Cerebellar nuclear complex (tissue), 1 donor: Measurements from ENCODE around the gene TFDP2.
"Not testable (repeated sequence)": the region's sequence is repeated elsewhere in the genome, so short reads cannot be mapped to it uniquely, and the experiment has no call there.

Experiments used
- DNase-seq, 2 experiments: peaks; one replicate each; lab custom pipeline; 2025; lab: John Stamatoyannopoulos, UW

Gene TFDP2

DNA sequence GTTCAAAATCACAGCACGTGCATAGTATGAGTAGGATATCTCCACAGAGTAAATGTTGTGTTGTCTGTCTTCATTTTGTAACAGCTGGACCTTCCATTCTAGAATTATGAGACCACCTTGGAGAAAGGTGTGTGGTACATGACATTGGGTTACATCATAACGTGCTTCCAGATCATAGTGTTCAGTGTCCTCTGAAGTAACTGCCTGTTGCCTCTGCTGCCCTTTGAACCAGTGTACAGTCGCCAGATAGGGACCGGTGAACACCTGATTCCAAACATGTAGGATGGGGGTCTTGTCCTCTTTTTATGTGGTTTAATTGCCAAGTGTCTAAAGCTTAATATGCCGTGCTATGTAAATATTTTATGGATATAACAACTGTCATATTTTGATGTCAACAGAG lies 223.7 kb downstream of the TFDP2 start:
- not testable (repeated sequence) for DNase-seq

DNA sequence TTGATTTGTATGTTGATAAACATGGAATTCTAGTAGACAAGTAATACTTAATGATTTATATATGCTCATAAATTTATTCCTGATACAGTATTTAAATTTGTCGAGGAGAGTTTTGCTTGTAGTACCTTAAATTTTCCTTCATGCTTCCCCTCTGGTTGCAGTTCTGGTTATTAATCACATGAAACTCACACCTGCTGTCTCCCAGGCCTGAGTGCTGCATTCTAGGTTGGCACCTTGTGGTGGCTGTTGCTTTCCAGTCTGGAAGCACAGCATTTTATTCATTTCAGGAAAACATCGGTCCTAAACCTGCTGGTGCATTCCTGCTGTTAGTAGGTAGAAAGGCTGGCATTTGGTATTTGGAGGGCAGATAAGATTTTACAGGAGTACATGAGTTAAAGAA lies 228.0 kb downstream of the TFDP2 start:
- no peak for DNase-seq

DNA sequence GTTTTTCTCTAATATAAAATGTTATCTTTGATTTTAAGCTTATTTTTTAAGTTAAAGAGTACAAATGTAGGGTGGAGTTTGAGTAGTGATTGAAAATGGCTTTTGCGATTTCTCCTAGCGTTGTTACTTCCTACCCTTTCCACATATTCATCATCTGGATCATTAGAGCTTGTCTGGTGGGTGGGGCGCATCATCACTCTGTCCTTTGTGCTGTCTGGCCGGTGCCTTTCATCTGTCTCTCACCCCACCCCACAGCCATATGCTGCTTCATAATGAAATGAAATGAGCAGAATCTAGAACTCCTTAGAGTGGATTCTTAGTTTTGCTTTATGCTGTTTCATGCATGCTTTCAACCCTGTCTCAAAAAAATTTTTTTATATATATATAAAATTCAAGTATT lies 228.6 kb downstream of the TFDP2 start:
- no peak for DNase-seq

GRCh38 chr3:141915766-141916165 lies 233.6 kb downstream of the TFDP2 start:
- DNase-seq: no peak

DNA sequence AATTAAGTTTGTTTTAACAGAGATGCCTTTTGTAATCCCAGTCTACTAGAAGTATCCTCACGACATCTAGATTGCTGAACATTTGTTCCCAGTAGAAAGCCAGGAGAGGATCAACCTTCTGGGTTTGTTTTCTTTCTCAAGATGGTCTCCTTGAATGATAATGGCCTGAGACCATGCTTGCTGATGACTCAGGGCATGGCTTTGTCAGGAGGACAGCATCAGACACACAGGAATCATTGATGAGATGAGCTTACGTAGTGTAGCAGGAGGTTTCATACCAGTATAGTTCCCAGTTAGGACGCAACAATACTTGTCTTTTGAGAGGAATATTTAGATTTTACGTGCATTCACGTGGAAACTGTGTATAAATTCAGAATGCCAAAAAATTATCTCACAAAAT lies 234.3 kb downstream of the TFDP2 start:
- DNase-seq: no peak

DNA sequence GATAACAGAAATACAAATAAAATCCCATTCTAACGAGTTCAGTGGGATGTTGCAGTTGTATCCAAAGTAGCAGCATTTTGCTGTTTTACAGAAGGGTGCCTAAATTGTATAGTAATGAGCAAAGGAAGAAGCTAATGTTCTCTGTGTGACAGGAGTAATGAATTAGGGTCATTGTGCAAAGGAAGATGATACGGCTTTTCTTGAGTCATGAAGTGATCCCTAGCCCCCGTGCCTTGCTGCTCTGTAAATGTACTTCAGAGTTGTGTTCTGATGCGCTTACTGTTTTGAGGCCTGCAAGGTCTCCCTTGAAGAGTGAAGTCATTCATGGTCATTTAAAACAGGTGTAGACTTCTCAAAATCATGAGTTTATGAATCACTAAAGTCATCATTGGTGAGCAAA lies 235.0 kb downstream of the TFDP2 start:
- no peak for DNase-seq

DNA sequence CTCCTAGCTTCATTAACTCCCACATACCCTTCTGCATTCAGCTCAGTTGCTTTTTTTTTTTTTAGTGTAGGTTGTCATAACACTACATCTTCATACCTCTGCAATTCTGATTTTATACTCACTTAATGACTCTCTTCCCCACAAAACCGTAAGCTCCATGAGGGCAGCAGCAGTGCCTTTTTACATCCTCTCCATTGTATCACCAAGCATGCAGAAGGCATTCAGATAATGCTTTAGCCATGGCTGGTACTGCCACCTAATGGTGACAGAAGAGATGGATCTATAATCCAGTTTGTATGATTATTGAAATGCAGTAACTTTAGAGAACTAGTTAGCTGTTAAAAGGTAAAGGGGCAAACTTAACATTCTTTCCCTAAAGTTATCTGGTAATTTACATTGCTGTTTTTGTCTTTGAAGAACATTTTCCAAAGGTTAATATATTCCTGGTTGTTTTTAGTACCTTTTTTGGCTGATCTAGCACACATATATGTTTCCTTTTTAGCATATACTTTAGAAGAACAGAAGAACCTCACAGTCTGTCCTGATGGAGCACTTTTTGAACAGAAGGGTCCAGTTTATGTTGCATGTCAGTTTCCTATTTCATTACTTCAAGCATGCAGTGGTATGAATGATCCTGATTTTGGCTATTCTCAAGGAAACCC lies 236.1 kb downstream of the TFDP2 start:
- DNase-seq: no peak

- not testable (repeated sequence) for DNase-seq
These were observed 239.4 kb downstream of the TFDP2 start for GRCh38 chr3:141909986-141910385.

DNA sequence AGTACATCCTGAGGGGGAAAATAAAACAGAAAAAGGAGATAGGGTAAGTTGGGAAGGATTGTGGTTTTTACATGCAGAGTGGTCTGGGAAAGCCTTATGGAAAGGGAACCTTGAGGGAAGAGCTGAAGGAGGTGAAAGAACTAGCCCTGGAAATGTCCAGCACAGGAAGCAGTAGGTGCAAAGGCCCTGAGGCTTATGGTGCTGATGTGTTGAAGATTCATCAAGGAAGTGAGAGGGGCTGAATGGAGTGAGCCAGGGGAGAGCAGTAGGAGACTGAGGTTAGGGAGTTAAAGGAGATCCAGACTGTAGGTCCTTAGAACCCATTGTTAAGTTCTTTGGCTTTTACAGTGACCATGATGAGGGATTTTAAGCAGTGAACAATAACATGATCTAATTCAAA lies 239.9 kb downstream of the TFDP2 start:
- DNase-seq: no peak

DNA sequence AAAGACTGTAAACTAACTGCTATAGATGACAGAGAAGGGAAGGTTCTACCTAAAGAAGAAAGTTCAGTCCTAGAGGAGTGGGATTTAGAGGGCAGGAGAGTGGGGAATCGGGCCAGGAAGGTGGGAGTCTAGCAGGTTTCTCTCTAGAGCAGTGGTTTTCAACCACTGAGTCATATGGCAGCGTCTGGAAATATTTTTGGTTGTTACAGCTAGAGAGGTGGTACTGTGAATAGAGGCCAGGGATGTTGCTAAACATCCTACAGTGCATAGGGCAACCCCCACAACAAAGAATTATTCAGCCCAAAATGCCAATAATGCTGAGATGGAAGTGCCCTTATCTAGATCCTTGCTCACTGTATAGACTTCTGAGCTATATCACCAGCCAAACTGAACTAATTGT lies 244.2 kb downstream of the TFDP2 start:
- no peak for DNase-seq

- DNase-seq: no peak
These were observed 245.1 kb downstream of the TFDP2 start for GRCh38 chr3:141904203-141904602.

DNA sequence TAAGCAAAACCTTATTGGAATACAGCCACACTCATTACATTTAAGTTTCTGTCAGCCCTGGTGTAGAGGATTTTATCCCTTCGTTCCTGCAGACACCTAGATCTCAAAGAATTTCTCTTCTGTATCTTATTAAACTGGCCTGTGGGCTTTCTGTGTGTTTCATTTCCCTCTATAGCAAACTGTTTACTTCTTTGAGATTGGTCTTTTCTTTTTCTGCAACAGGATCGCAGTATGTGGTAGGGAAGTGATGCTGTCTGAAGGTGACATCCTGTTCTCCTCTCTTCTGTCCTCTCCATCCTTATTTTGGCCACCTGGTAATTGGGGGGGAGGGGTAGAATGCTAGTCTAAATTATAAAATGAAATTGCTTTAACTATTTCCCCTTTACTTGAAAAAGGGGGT lies 247.4 kb downstream of the TFDP2 start:
- no peak for DNase-seq

- no peak for DNase-seq
These were observed 249.0 kb downstream of the TFDP2 start for GRCh38 chr3:141900343-141900742.

GRCh38 chr3:141898908-141899307 lies 250.4 kb downstream of the TFDP2 start:
- DNase-seq: no peak

DNA sequence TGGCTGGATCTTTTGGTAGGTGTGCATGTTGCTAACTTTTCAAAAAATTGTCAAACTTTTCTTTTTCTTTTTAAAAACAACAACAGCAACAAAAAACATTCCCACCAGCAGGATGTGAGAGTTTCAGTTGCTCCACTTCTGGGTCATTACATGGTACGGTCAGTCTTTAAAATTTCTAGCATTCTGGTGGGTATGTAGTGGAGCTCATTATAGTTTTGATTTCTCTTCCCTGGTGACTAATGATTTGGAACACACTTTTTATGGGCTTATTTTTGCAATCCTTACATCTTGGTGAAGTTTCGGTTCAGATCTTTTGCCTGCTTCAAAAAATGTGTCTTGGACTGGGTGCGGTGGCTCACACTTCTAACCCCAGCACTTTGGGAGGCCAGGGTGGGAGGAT lies 253.6 kb downstream of the TFDP2 start:
- no peak for DNase-seq

- DNase-seq: no peak
These were observed 254.7 kb downstream of the TFDP2 start for GRCh38 chr3:141894524-141895176.
